Measurements from ENCODE around the gene HSPA12A.

Gene HSPA12A, protein sequence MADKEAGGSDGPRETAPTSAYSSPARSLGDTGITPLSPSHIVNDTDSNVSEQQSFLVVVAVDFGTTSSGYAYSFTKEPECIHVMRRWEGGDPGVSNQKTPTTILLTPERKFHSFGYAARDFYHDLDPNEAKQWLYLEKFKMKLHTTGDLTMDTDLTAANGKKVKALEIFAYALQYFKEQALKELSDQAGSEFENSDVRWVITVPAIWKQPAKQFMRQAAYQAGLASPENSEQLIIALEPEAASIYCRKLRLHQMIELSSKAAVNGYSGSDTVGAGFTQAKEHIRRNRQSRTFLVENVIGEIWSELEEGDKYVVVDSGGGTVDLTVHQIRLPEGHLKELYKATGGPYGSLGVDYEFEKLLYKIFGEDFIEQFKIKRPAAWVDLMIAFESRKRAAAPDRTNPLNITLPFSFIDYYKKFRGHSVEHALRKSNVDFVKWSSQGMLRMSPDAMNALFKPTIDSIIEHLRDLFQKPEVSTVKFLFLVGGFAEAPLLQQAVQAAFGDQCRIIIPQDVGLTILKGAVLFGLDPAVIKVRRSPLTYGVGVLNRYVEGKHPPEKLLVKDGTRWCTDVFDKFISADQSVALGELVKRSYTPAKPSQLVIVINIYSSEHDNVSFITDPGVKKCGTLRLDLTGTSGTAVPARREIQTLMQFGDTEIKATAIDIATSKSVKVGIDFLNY

DNA sequence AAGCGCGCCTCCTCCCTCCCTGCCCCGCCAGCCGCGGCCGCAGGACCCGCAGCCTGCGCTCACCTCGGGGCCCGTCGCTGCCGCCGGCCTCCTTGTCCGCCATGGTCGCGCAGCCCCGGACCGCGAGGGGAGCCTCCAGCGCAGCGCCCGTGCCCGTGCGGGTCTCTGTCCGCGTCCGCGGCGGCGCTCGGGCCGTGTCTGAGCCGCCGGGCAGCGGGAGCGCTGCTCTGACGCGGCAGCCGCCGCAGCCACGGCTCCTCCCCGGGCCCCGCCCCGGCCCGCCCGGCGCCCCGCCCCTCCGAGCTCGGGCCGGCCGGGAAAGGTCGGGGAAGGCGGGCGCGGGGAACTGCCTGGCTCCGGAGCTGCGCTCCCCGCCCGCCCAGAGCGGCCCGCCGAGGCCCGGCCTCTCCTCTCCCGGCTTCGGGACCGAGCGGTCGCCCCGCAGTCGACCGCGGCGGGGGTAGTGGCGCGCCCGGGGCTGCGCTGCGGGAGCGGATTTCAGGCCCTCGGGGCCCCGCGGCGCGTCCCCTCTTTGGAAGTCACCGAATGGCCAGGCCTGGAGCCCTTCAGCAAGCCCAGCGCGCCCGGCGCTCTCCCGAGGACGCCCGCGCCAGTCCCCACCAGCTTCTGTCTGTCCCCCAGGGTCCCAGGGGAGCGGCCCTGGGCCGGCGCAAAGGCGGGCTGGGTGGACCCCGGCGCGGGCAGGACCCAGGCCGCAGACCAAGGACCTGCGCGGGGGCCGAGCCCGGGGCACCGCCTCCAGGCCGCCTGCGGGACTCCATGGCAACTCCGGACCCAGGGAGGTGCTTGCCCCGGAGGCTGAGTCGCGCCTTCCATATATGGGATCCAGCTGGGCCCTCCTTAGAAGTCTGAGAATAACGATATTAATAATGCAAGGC is at the start of gene HSPA12A:
HSPA12A (minus strand) TSS at position 200 of the 899 bp plus-strand sequence; CDS start at position 103, 97 bp downstream.
- peak within 1 kb of the TSS; percentile 92 for H3K4me2 ChIP-seq (ENCODE audit: low read depth, low read length)
- H3K4me3 ChIP-seq (ENCODE audit: low read length), result peak within 1 kb of the TSS; percentile 67
- H3K79me2 ChIP-seq (ENCODE audit: low read length), result no peaks in the 10 kb centered on the region
- H3F3A ChIP-seq (ENCODE audit: insufficient read depth, low read length), result no peaks in the 10 kb centered on the region
- peak within 1 kb of the TSS; percentile 59; the same call in 1 of the 2 replicates for H3K9ac ChIP-seq (ENCODE audit: low read length)
- TF ChIP-seq, protein P1, sequence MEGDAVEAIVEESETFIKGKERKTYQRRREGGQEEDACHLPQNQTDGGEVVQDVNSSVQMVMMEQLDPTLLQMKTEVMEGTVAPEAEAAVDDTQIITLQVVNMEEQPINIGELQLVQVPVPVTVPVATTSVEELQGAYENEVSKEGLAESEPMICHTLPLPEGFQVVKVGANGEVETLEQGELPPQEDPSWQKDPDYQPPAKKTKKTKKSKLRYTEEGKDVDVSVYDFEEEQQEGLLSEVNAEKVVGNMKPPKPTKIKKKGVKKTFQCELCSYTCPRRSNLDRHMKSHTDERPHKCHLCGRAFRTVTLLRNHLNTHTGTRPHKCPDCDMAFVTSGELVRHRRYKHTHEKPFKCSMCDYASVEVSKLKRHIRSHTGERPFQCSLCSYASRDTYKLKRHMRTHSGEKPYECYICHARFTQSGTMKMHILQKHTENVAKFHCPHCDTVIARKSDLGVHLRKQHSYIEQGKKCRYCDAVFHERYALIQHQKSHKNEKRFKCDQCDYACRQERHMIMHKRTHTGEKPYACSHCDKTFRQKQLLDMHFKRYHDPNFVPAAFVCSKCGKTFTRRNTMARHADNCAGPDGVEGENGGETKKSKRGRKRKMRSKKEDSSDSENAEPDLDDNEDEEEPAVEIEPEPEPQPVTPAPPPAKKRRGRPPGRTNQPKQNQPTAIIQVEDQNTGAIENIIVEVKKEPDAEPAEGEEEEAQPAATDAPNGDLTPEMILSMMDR (IDR thresholded peaks at IDR 0.05; ENCODE audit: low read length), result no peak
- no peak for TF ChIP-seq EZH2 (optimal IDR thresholded peaks at IDR 0.05; ENCODE audit: low read depth, low read length)
- no peak for TF ChIP-seq EZH2phosphoT487 (IDR thresholded peaks at IDR 0.05; ENCODE audit: low read length)
- H3K4me1 ChIP-seq (ENCODE audit: low read length), result peaks cover 3% of the 10 kb centered on the region; the same call in 1 of the 2 replicates
- peak; percentile 79 for DNase-seq
- no peaks in the 10 kb centered on the region for H3K36me3 ChIP-seq (replicated peaks; ENCODE audit: insufficient read depth, low read length)
- H3K9me3 ChIP-seq (replicated peaks; ENCODE audit: insufficient read depth, low read length), result no peaks in the 10 kb centered on the region
- peak within 1 kb of the TSS; percentile 90 for H2AFZ ChIP-seq (ENCODE audit: low read length)
- H4K20me1 ChIP-seq (ENCODE audit: insufficient read depth, low read length), result no peaks in the 10 kb centered on the region
- no peak within 1 kb of the TSS for H3K27ac ChIP-seq (ENCODE audit: low read length)
- peaks cover 6% of the 10 kb centered on the region; the same call in 1 of the 2 replicates for H3K27me3 ChIP-seq (replicated peaks; ENCODE audit: insufficient read depth, low read length)
- no peaks in the 10 kb centered on the region for H3K9me2 ChIP-seq (replicated peaks; ENCODE audit: insufficient read depth, low read length)

DNA sequence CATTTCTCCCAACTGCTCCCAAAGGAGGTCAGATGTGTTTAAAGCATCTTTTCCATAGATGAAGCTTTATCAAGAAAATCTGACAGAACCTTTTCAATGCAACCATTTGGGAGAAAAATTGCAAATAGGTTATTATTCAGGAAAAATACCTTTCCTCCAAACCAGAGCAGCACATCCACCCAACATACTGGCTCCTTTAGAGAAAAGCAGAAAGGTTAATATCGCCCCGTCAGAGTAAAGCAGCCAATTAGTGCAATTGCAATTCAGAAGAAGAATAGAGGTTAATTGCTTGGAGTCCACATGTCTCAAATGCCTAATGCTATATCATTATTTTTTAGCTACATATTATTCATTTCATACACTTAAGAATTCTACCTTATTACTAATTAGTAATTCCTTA is 48.9 kb upstream of the HSPA12A start:
- H3K27me3 ChIP-seq (replicated peaks; ENCODE audit: insufficient read depth, low read length), result no peaks in the 10 kb centered on the region
- no peaks in the 10 kb centered on the region for H3K9me3 ChIP-seq (replicated peaks; ENCODE audit: insufficient read depth, low read length)
- no peaks in the 10 kb centered on the region for H3K36me3 ChIP-seq (replicated peaks; ENCODE audit: insufficient read depth, low read length)
- no peak overlapping the region for H3K4me2 ChIP-seq (ENCODE audit: low read depth, low read length)
- H3K9me2 ChIP-seq (replicated peaks; ENCODE audit: insufficient read depth, low read length), result no peaks in the 10 kb centered on the region
- H2AFZ ChIP-seq (ENCODE audit: low read length), result no peak overlapping the region
- DNase-seq, result no peak
- no peaks in the 10 kb centered on the region for H3F3A ChIP-seq (ENCODE audit: insufficient read depth, low read length)
- H3K79me2 ChIP-seq (ENCODE audit: low read length), result no peaks in the 10 kb centered on the region
- no peaks in the 10 kb centered on the region for H4K20me1 ChIP-seq (ENCODE audit: insufficient read depth, low read length)
- no peak overlapping the region for H3K9ac ChIP-seq (ENCODE audit: low read length)
- no peak overlapping the region for H3K27ac ChIP-seq (ENCODE audit: low read length)
- H3K4me1 ChIP-seq (ENCODE audit: low read length), result peaks cover 3% of the 10 kb centered on the region; the same call in 1 of the 2 replicates
- TF ChIP-seq EZH2phosphoT487 (IDR thresholded peaks at IDR 0.05; ENCODE audit: low read length), result no peak
- TF ChIP-seq, protein P1 (IDR thresholded peaks at IDR 0.05; ENCODE audit: low read length), result no peak
- no peak for TF ChIP-seq EZH2 (optimal IDR thresholded peaks at IDR 0.05; ENCODE audit: low read depth, low read length)
- no peak overlapping the region for H3K4me3 ChIP-seq (ENCODE audit: low read length)

DNA sequence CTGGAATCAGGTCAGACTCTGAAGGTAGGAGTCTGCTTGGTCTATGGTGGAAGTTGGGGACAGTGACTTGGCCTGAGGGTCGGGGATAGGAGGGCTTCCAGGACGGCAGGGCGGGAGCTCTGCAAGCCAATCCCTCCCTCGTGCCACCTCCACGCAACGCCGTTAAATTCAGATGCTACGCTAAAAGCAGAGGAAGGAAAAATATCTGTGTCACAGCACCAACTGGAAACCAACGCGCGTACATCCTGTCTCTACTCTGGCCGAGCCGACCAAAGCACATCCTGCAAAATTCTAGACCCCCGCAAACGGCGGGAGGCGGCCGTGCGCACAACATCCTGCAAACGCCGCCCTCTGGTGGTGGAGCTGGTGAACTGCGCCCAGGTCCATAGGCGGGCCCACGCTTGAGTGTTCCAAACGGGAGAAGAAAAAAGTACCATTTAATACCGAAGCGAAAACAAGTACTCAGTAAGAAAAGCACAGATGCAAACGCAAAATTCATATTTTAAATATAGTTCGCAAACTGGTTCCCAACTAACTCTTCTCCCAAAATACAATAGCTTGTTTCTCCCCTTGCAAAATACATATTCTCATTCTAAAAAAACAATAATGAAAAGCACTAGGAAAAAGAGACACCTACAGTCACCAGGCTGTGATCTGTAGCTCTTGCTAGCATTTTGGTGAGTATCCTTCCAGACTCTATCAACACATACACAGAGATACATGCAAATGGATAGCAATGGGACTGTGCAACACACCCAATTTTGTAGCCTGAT is 45.7 kb upstream of the HSPA12A start:
- no peaks in the 10 kb centered on the region for H3K79me2 ChIP-seq (ENCODE audit: low read length)
- H3K27ac ChIP-seq (ENCODE audit: low read length), result no peak overlapping the region
- peak overlapping the region; percentile 15; the same call in 1 of the 2 replicates for H3K9ac ChIP-seq (ENCODE audit: low read length)
- H2AFZ ChIP-seq (ENCODE audit: low read length), result peak overlapping the region; percentile 86
- H3K9me3 ChIP-seq (replicated peaks; ENCODE audit: insufficient read depth, low read length), result no peaks in the 10 kb centered on the region
- TF ChIP-seq EZH2 (optimal IDR thresholded peaks at IDR 0.05; ENCODE audit: low read depth, low read length), result no peak
- TF ChIP-seq, protein P1 (IDR thresholded peaks at IDR 0.05; ENCODE audit: low read length), result peak; percentile 97
- TF ChIP-seq EZH2phosphoT487 (IDR thresholded peaks at IDR 0.05; ENCODE audit: low read length), result no peak
- H3K4me1 ChIP-seq (ENCODE audit: low read length), result peaks cover 3% of the 10 kb centered on the region; the same call in 1 of the 2 replicates
- H3K4me2 ChIP-seq (ENCODE audit: low read depth, low read length), result peak overlapping the region; percentile 90
- H3F3A ChIP-seq (ENCODE audit: insufficient read depth, low read length), result no peaks in the 10 kb centered on the region
- H4K20me1 ChIP-seq (ENCODE audit: insufficient read depth, low read length), result no peaks in the 10 kb centered on the region
- peak overlapping the region; percentile 54 for H3K4me3 ChIP-seq (ENCODE audit: low read length)
- no peaks in the 10 kb centered on the region for H3K36me3 ChIP-seq (replicated peaks; ENCODE audit: insufficient read depth, low read length)
- H3K9me2 ChIP-seq (replicated peaks; ENCODE audit: insufficient read depth, low read length), result no peaks in the 10 kb centered on the region
- peak; percentile 68 for DNase-seq
- H3K27me3 ChIP-seq (replicated peaks; ENCODE audit: insufficient read depth, low read length), result no peaks in the 10 kb centered on the region

Data from MM.1S (cell line).